Liver (tissue), 9 donors: ENCODE data around the gene ECM1. TPM values are rescaled to one million over a fixed set of nuclear protein-coding genes. Genes with fewer than 3 reads are reported as not detected.
A peak's percentile ranks its signal among the peaks of the same experiment; 100 is the strongest.

Experiments
- DNase-seq: peaks from one replicate; pipeline ENCODE4 v3.0.0-alpha.2; 2017; ENCODE audit warnings: low spot score
- H3K27ac ChIP-seq, 2 donors: one replicate each; pipeline ENCODE4 v1.7.0; 2013; ENCODE audit warnings: inconsistent platforms in 2 of 2, low read length in 2 of 2, control low read depth in 1 of 2, low read depth in 1 of 2, mild to moderate bottlenecking in 1 of 2
- H3K27me3 ChIP-seq, 4 donors: one replicate each; pipeline versions ENCODE4 v1.6.1 to v1.7.0; 2013; ENCODE audit warnings: low read length in 3 of 4, inconsistent platforms in 1 of 4, mild to moderate bottlenecking in 1 of 4, moderate library complexity in 1 of 4; ENCODE audit not compliant: control insufficient read depth in 4 of 4, insufficient read depth in 4 of 4
- H3K36me3 ChIP-seq, 4 donors: one replicate each; pipeline versions ENCODE4 v1.6.1 to v1.7.0; 2013; ENCODE audit warnings: low read length in 3 of 4, mild to moderate bottlenecking in 3 of 4, low read depth in 1 of 4, moderate library complexity in 1 of 4; ENCODE audit not compliant: control insufficient read depth in 4 of 4, insufficient read depth in 3 of 4
- H3K4me1 ChIP-seq, 4 donors: one replicate each; pipeline versions ENCODE4 v1.6.1 to v1.7.0; 2013; ENCODE audit warnings: low read length in 3 of 4, mild to moderate bottlenecking in 3 of 4, moderate library complexity in 1 of 4; ENCODE audit not compliant: control insufficient read depth in 4 of 4, insufficient read depth in 4 of 4
- H3K4me3 ChIP-seq, 3 donors: one replicate each; pipeline versions ENCODE4 v1.6.1 to v1.7.0; 2013; ENCODE audit warnings: low read length in 3 of 3, control low read depth in 1 of 3, low read depth in 1 of 3, mild to moderate bottlenecking in 1 of 3
- H3K9ac ChIP-seq, 2 donors: one replicate each; pipeline ENCODE4 v1.7.0; 2013; ENCODE audit warnings: low read length in 2 of 2, mild to moderate bottlenecking in 2 of 2, moderate library complexity in 2 of 2, control low read depth in 1 of 2, low read depth in 1 of 2
- H3K9me3 ChIP-seq, 4 donors: one replicate each; pipeline versions ENCODE4 v1.6.1 to v1.7.0; 2013; ENCODE audit warnings: low read length in 3 of 4; ENCODE audit not compliant: control insufficient read depth in 4 of 4
- FOXA1 ChIP-seq: IDR thresholded peaks from 2 replicates; pipeline ENCODE4 v1.6.1; 2016; ENCODE audit warnings: antibody characterized with exemption
- FOXA2 ChIP-seq: IDR thresholded peaks from 2 replicates; pipeline ENCODE4 v1.6.1; 2016; ENCODE audit warnings: antibody characterized with exemption
- HNF4A ChIP-seq, 2 donors: conservative IDR thresholded peaks; 2 replicates each; pipeline ENCODE4 v1.6.1; 2016; ENCODE audit warnings: antibody characterized with exemption in 2 of 2, mild to moderate bottlenecking in 2 of 2
- HNF4G ChIP-seq: IDR thresholded peaks from 2 replicates; pipeline ENCODE4 v1.6.1; 2016; ENCODE audit warnings: antibody characterized with exemption
- RXRA ChIP-seq, 2 donors: IDR thresholded peaks; 2 replicates each; pipeline ENCODE4 v1.6.1; 2017 to 2018; ENCODE audit warnings: antibody characterized with exemption in 2 of 2, mild to moderate bottlenecking in 1 of 2
- SP1 ChIP-seq: IDR thresholded peaks from 2 replicates; pipeline ENCODE4 v1.6.1; 2018; ENCODE audit warnings: antibody characterized with exemption, mild to moderate bottlenecking
- YY1 ChIP-seq: IDR thresholded peaks from 2 replicates; pipeline ENCODE4 v1.6.1; 2016; ENCODE audit warnings: antibody characterized with exemption, mild to moderate bottlenecking
- WGBS: extraction: QIAGEN DNeasy Blood & Tissue Kit; methylation state at CpG from one replicate; pipeline ENCODE4 v1.1.7; 2013; 5-methylcytosine and 5-hydroxymethylcytosine counted together
- polyA plus RNA-seq, 2 donors: library from polyadenylated mRNA; stranded (reverse) in 1 of 2; unstranded in 1 of 2; fragments of 200-250 nt in 1 of 2; fragments of >200 nt in 1 of 2; fragmentation: Nextera tagmentation in 1 of 2; extraction: Ambion mirVana in 1 of 2; gene quantifications; one replicate each; pipeline versions ENCODE4 v1.2.1 to v1.2.3, GENCODE V29; 2013 to 2015
- total RNA-seq, 2 donors: library from RNA; depleted of rRNA; stranded (reverse); fragments of >200 nt; gene quantifications; one replicate each; pipeline ENCODE4 v1.2.3, GENCODE V29; 2014
- TF ChIP-seq, protein P1 (sequence below): IDR thresholded peaks from 2 replicates; pipeline ENCODE4 v1.6.1; 2016; ENCODE audit warnings: antibody characterized with exemption, mild to moderate bottlenecking
- TF ChIP-seq, protein P2 (sequence below): IDR thresholded peaks from 2 replicates; pipeline ENCODE4 v1.6.1; 2016; ENCODE audit warnings: antibody characterized with exemption
- TF ChIP-seq, protein P3 (sequence below): IDR thresholded peaks from 2 replicates; pipeline ENCODE4 v1.6.1; 2016; ENCODE audit warnings: antibody characterized with exemption
- TF ChIP-seq, protein P4 (sequence below): IDR thresholded peaks from 2 replicates; pipeline ENCODE4 v1.6.1; 2016; ENCODE audit warnings: antibody characterized with exemption
- donor health status: healthy.
- donor health status: healthy.
- donor health status: healthy.
- donor health status: healthy.
- donor health status: healthy.

The ECM1 gene
- total and polyA plus RNA-seq, 4 donors: 5.1 to 22.5 (median 12.6) TPM

DNA sequence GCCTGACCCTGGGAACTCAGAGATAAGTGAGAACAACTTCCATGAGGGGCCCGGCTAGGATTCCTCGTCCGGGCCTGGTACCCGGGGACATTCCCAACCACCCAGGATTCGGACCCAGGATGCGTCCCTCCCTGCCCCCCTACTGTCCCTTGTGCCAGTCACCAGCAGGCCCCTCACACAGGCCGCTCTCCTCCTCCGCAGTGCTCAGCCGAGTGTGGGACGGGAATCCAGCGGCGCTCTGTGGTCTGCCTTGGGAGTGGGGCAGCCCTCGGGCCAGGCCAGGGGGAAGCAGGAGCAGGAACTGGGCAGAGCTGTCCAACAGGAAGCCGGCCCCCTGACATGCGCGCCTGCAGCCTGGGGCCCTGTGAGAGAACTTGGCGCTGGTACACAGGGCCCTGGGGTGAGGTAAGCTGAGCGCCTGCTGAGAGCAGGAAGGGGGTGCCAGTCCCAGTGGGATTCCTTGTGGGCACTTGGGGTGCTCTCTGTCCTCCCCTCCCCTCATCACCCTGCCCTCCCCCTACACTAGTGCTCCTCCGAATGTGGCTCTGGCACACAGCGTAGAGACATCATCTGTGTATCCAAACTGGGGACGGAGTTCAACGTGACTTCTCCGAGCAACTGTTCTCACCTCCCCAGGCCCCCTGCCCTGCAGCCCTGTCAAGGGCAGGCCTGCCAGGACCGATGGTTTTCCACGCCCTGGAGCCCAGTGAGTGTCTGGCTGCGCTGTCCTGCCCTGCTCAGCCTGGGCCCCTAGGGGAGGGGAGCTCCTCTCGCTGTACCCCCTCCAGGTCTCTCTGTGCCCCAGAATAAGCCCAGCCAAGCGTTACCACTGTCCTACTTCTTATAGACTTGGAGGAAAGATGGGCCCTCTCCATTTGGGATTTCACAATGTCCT, 51.1 kb downstream of the ECM1 start:
- Histone ChIP-seq H3K9me3 (no peaks in the 10 kb centered on the region), H3K36me3 (peaks cover 0 to 11% (median 4%) of the 10 kb centered on the region in 4 donors), H3K4me3 (peak overlapping the region in 1 of 3 donors; percentile 21), H3K27ac (peak overlapping the region; percentile 4 to 100), H3K4me1 (peaks cover 10 to 38% (median 32%) of the 10 kb centered on the region in 4 donors), H3K9ac (no peak overlapping the region), H3K27me3 (no peaks in the 10 kb centered on the region)
- no peak for TF ChIP-seq FOXA2
- TF ChIP-seq, protein P1, sequence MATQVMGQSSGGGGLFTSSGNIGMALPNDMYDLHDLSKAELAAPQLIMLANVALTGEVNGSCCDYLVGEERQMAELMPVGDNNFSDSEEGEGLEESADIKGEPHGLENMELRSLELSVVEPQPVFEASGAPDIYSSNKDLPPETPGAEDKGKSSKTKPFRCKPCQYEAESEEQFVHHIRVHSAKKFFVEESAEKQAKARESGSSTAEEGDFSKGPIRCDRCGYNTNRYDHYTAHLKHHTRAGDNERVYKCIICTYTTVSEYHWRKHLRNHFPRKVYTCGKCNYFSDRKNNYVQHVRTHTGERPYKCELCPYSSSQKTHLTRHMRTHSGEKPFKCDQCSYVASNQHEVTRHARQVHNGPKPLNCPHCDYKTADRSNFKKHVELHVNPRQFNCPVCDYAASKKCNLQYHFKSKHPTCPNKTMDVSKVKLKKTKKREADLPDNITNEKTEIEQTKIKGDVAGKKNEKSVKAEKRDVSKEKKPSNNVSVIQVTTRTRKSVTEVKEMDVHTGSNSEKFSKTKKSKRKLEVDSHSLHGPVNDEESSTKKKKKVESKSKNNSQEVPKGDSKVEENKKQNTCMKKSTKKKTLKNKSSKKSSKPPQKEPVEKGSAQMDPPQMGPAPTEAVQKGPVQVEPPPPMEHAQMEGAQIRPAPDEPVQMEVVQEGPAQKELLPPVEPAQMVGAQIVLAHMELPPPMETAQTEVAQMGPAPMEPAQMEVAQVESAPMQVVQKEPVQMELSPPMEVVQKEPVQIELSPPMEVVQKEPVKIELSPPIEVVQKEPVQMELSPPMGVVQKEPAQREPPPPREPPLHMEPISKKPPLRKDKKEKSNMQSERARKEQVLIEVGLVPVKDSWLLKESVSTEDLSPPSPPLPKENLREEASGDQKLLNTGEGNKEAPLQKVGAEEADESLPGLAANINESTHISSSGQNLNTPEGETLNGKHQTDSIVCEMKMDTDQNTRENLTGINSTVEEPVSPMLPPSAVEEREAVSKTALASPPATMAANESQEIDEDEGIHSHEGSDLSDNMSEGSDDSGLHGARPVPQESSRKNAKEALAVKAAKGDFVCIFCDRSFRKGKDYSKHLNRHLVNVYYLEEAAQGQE: peak; percentile 33
- no peak for DNase-seq
- 71% methylated on average over 28 of the region's 28 CpGs for WGBS

DNA sequence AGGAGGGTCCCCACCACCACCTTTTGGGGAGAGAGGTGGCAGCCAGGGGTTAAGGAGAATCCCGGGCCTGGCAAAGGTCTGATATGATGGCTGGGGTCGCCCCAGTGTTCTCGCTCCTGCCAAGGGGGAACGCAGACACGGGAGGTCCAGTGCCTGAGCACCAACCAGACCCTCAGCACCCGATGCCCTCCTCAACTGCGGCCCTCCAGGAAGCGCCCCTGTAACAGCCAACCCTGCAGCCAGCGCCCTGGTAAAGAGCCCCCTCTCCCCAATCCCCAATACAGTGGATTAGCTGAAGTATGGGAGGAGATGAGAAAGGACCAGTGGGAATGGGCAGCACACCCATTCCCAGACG, 51.7 kb downstream of the ECM1 start:
- Histone ChIP-seq H3K9me3 (no peaks in the 10 kb centered on the region), H3K9ac (no peak overlapping the region), H3K4me1 (peaks cover 11 to 45% (median 37%) of the 10 kb centered on the region in 4 donors), H3K27ac (peak overlapping the region; percentile 93 to 100), H3K27me3 (no peaks in the 10 kb centered on the region), H3K36me3 (peaks cover 0 to 11% (median 4%) of the 10 kb centered on the region in 4 donors), H3K4me3 (no peak overlapping the region)
- DNase-seq: no peak
- no peak for TF ChIP-seq FOXA1
- TF ChIP-seq RXRA (IDR thresholded peaks at IDR 0.05): no peak
- TF ChIP-seq, protein P2, sequence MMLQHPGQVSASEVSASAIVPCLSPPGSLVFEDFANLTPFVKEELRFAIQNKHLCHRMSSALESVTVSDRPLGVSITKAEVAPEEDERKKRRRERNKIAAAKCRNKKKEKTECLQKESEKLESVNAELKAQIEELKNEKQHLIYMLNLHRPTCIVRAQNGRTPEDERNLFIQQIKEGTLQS: no peak
- no peak for TF ChIP-seq SP1
- TF ChIP-seq YY1: no peak
- no peak for TF ChIP-seq HNF4G
- TF ChIP-seq, protein P3, sequence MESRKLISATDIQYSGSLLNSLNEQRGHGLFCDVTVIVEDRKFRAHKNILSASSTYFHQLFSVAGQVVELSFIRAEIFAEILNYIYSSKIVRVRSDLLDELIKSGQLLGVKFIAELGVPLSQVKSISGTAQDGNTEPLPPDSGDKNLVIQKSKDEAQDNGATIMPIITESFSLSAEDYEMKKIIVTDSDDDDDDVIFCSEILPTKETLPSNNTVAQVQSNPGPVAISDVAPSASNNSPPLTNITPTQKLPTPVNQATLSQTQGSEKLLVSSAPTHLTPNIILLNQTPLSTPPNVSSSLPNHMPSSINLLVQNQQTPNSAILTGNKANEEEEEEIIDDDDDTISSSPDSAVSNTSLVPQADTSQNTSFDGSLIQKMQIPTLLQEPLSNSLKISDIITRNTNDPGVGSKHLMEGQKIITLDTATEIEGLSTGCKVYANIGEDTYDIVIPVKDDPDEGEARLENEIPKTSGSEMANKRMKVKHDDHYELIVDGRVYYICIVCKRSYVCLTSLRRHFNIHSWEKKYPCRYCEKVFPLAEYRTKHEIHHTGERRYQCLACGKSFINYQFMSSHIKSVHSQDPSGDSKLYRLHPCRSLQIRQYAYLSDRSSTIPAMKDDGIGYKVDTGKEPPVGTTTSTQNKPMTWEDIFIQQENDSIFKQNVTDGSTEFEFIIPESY: no peak
- TF ChIP-seq HNF4A (conservative IDR thresholded peaks at IDR 0.05): no peak
- TF ChIP-seq, protein P4, sequence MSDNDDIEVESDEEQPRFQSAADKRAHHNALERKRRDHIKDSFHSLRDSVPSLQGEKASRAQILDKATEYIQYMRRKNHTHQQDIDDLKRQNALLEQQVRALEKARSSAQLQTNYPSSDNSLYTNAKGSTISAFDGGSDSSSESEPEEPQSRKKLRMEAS: no peak
- 69% methylated on average over 10 of the region's 10 CpGs for WGBS
